ENCODE results near the gene ARRDC2. TPM values are rescaled to one million over a fixed set of nuclear protein-coding genes. Genes with fewer than 3 reads are reported as not detected.

The ARRDC2 gene
- polyA plus RNA-seq (2013): 1.5 TPM in 2 replicates

DNA sequence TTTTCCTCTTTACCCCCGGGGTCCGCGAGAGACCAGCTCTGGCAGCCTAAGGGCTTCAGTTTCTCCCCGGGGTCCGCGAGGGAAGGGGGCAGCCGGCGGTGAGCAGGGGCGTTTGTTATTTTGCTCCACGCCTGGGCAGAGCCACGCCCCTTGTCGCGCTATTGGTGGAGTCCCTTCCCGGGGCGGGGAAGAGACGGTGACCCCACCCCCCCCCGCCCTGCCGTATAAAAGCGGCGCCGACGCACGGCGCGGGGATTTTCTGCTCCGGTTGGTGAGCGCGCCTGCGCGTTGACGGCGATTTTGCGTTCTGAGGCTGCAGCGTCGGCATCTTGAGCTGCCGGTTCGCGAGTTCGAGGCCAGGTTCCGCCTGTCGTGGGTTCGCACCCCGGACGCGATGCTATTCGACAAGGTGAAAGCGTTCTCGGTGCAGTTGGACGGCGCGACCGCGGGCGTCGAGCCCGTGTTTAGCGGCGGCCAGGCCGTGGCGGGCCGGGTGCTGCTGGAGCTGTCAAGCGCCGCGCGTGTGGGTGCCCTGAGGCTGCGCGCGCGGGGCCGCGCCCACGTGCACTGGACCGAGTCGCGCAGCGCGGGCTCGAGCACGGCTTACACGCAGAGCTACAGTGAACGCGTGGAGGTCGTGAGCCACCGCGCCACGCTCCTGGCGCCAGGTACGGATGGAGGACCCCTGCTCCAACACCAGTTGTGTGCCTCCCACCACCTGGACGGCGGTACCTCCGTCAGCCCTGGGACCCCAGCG lies at the start of gene ARRDC2:
ARRDC2 (plus strand) TSS at position 254 of the 757 bp plus-strand sequence; CDS start at position 395, 141 bp downstream.
- Histone ChIP-seq H3K14ac (ENCODE audit: low read length) (peak within 1 kb of the TSS; percentile 16), H3K4me1 (ENCODE audit: control insufficient read depth in 1 of 2, insufficient read depth in 2 of 2, low read length in 2 of 2) (peaks cover 11 to 13% of the 10 kb centered on the region in 2 experiments), H2AFZ (ENCODE audit: insufficient read depth, low read length, poor library complexity) (peak within 1 kb of the TSS; percentile 85), H4K8ac (ENCODE audit: low read depth, low read length) (peak within 1 kb of the TSS; percentile 62), H3K9me3 (ENCODE audit: insufficient read depth, low read depth, low read length) (no peaks in the 10 kb centered on the region), H2BK5ac (ENCODE audit: low read depth, low read length, poor library complexity) (no peak within 1 kb of the TSS), H2BK120ac (ENCODE audit: insufficient read depth, low read length, poor library complexity) (no peak within 1 kb of the TSS), H4K12ac (ENCODE audit: low read depth, low read length) (no peak within 1 kb of the TSS), H3K27me3 (ENCODE audit: insufficient read depth, low read length) (no peaks in the 10 kb centered on the region), H2BK12ac (ENCODE audit: low read length) (no peak within 1 kb of the TSS), H3K4ac (ENCODE audit: low read depth, low read length) (no peak within 1 kb of the TSS), H3K79me1 (ENCODE audit: low read length) (no peaks in the 10 kb centered on the region), H3K4me2 (ENCODE audit: low read length) (peak within 1 kb of the TSS; percentile 89), H3K27ac (ENCODE audit: low read depth, low read length) (no peak within 1 kb of the TSS), H2AK5ac (ENCODE audit: low read length) (no peak within 1 kb of the TSS), H4K91ac (ENCODE audit: low read depth, low read length) (no peak within 1 kb of the TSS), H3K18ac (ENCODE audit: low read length) (no peak within 1 kb of the TSS), H3K79me2 (ENCODE audit: control insufficient read depth, insufficient read depth, low read length, poor library complexity) (no peaks in the 10 kb centered on the region), H3K9ac (ENCODE audit: low read length) (no peak within 1 kb of the TSS), H3K4me3 (ENCODE audit: low read depth, low read length) (peak within 1 kb of the TSS; percentile 56), H3K23ac (ENCODE audit: low read length) (no peak within 1 kb of the TSS), H3K36me3 (ENCODE audit: control insufficient read depth in 1 of 2, insufficient read depth in 2 of 2, low read length in 2 of 2) (peaks cover 0 to 6% of the 10 kb centered on the region in 2 experiments)
- peak; percentile 84 to 93 for DNase-seq
- WGBS (ENCODE audit: extremely low coverage, insufficient coverage, insufficient read length): no CpG with 5 or more reads among the region's 92 CpGs

DNA sequence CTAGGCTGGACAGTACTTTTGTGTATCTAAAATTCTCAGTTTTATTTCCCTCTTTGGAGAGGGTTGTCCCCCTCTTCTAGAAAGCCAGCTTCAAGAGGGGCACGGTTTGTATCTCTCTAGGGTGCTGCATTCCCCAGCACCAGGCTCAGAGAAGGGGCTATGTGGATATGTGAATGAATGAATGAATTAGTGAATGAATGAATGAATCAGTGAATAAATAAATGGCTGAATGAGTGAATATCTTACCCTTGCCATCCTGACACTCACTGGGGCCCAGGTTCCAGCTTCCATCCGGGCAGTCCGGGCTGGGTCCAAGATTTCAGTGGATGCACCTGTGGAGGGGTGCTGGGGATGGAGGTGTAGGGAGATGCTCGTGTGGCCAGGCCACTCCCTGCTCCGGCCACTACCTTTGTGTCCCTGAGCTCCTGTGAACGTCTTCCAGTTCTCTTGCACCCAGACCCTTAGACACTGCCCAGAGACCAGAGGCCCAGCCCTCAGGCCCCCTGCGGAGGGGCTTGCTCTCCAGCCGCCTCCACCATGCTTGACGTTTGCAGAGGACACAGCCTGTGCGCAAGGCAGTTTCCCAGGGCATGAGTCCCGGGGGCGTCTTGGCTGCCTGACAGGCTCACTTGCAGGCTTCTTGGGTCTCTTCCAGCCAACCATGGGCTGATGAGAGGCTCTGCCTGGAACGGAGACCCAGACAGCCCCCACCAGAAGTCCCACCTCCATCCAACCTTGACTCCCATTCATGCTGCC lies 43.9 kb upstream of the ARRDC2 start:
- Histone ChIP-seq H3K18ac (ENCODE audit: low read length) (no peak overlapping the region), H3K9ac (ENCODE audit: low read length) (no peak overlapping the region), H3K4me3 (ENCODE audit: low read depth, low read length) (no peak overlapping the region), H3K4me2 (ENCODE audit: low read length) (no peak overlapping the region), H2BK120ac (ENCODE audit: insufficient read depth, low read length, poor library complexity) (no peak overlapping the region), H3K79me1 (ENCODE audit: low read length) (no peaks in the 10 kb centered on the region), H4K8ac (ENCODE audit: low read depth, low read length) (no peak overlapping the region), H4K91ac (ENCODE audit: low read depth, low read length) (no peak overlapping the region), H4K12ac (ENCODE audit: low read depth, low read length) (no peak overlapping the region), H3K14ac (ENCODE audit: low read length) (no peak overlapping the region), H3K27ac (ENCODE audit: low read depth, low read length) (no peak overlapping the region), H3K27me3 (ENCODE audit: insufficient read depth, low read length) (peaks cover 13% of the 10 kb centered on the region), H2BK12ac (ENCODE audit: low read length) (no peak overlapping the region), H2BK5ac (ENCODE audit: low read depth, low read length, poor library complexity) (no peak overlapping the region), H3K4ac (ENCODE audit: low read depth, low read length) (no peak overlapping the region), H2AK5ac (ENCODE audit: low read length) (no peak overlapping the region), H3K23ac (ENCODE audit: low read length) (no peak overlapping the region), H3K79me2 (ENCODE audit: control insufficient read depth, insufficient read depth, low read length, poor library complexity) (no peaks in the 10 kb centered on the region), H3K4me1 (ENCODE audit: control insufficient read depth in 1 of 2, insufficient read depth in 2 of 2, low read length in 2 of 2) (peaks cover 4% of the 10 kb centered on the region in 2 experiments), H3K9me3 (ENCODE audit: insufficient read depth, low read depth, low read length) (no peaks in the 10 kb centered on the region), H3K36me3 (ENCODE audit: control insufficient read depth in 1 of 2, insufficient read depth in 2 of 2, low read length in 2 of 2) (no peaks in the 10 kb centered on the region), H2AFZ (ENCODE audit: insufficient read depth, low read length, poor library complexity) (no peak overlapping the region)
- WGBS (ENCODE audit: extremely low coverage, insufficient coverage, insufficient read length): no CpG with 5 or more reads among the region's 13 CpGs
- no peak for DNase-seq

DNA sequence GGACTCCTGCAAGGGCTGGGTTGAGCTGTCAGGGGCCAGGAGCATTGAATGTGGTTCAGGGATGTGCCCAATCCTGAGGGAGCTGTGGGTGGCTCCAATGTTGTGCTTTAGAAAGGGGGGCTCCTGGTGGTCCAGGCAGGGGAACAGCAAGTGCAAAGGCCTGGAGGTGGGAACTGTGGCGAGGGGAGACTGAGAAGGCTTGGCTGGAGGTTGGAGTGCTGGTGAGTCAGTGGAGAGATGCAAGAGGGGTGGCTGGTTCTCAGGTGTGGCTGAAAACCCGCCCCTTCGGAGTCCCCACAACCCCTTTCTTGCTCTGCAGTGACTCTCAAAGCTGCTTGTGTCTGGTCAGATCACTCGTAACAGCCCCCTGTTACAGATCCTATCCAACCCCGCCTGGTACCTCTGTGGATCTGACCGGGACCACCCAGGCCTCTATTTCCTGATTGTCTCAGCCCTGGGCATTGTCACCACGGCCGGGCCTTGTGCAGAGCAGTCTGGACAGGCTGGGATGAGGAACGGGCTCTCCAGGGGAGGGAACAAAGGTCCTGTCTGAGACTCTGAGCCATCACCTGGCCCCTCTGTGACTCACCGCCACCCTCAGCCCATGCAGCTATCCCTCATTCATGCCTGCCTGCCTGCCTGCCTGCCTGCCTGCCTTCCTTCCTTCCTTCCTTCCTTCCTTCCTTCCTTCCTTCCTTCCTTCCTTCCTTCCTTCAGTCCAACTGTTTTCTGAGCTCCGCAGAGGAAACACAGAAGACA lies 42.4 kb upstream of the ARRDC2 start:
- no peak overlapping the region for H2AFZ ChIP-seq (ENCODE audit: insufficient read depth, low read length, poor library complexity)
- H3K23ac ChIP-seq (ENCODE audit: low read length): no peak overlapping the region
- no peak overlapping the region for H3K4me3 ChIP-seq (ENCODE audit: low read depth, low read length)
- no peaks in the 10 kb centered on the region for H3K36me3 ChIP-seq (ENCODE audit: control insufficient read depth in 1 of 2, insufficient read depth in 2 of 2, low read length in 2 of 2)
- no peak overlapping the region for H3K14ac ChIP-seq (ENCODE audit: low read length)
- no peak overlapping the region for H4K12ac ChIP-seq (ENCODE audit: low read depth, low read length)
- H3K4ac ChIP-seq (ENCODE audit: low read depth, low read length): no peak overlapping the region
- no peak overlapping the region for H2AK5ac ChIP-seq (ENCODE audit: low read length)
- no peak overlapping the region for H4K8ac ChIP-seq (ENCODE audit: low read depth, low read length)
- peaks cover 13% of the 10 kb centered on the region for H3K27me3 ChIP-seq (ENCODE audit: insufficient read depth, low read length)
- peak; percentile 18 to 29 for DNase-seq
- no peak overlapping the region for H3K18ac ChIP-seq (ENCODE audit: low read length)
- no peak overlapping the region for H3K27ac ChIP-seq (ENCODE audit: low read depth, low read length)
- H2BK120ac ChIP-seq (ENCODE audit: insufficient read depth, low read length, poor library complexity): no peak overlapping the region
- no CpG with 5 or more reads among the region's 11 CpGs for WGBS (ENCODE audit: extremely low coverage, insufficient coverage, insufficient read length)
- H2BK12ac ChIP-seq (ENCODE audit: low read length): no peak overlapping the region
- H2BK5ac ChIP-seq (ENCODE audit: low read depth, low read length, poor library complexity): no peak overlapping the region
- H3K79me2 ChIP-seq (ENCODE audit: control insufficient read depth, insufficient read depth, low read length, poor library complexity): no peaks in the 10 kb centered on the region
- peaks cover 4% of the 10 kb centered on the region in 2 experiments for H3K4me1 ChIP-seq (ENCODE audit: control insufficient read depth in 1 of 2, insufficient read depth in 2 of 2, low read length in 2 of 2)
- no peak overlapping the region for H3K9ac ChIP-seq (ENCODE audit: low read length)
- no peak overlapping the region for H3K4me2 ChIP-seq (ENCODE audit: low read length)
- no peak overlapping the region for H4K91ac ChIP-seq (ENCODE audit: low read depth, low read length)
- H3K9me3 ChIP-seq (ENCODE audit: insufficient read depth, low read depth, low read length): no peaks in the 10 kb centered on the region
- no peaks in the 10 kb centered on the region for H3K79me1 ChIP-seq (ENCODE audit: low read length)

DNA sequence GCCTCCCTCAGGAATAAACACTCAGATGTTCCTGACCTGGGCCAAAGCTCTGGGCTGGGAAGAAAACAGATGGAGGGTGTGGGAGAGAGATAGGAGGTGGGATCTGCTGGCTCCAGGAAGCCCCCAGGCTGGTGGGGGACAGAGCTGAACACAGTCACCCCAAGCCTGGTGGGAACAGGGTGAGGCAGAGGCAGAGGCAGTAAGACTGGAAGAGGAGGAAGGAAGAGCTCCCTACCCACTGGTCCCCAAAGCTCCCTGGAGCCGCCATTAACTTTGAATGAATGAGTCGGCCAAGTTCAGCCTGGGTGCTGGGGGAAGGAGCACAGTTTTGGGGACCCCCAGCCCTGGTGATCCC lies 41.9 kb upstream of the ARRDC2 start:
- no CpG with 5 or more reads among the region's 2 CpGs for WGBS (ENCODE audit: extremely low coverage, insufficient coverage, insufficient read length)
- no peak overlapping the region for H3K4ac ChIP-seq (ENCODE audit: low read depth, low read length)
- H3K9ac ChIP-seq (ENCODE audit: low read length): no peak overlapping the region
- no peak overlapping the region for H2AFZ ChIP-seq (ENCODE audit: insufficient read depth, low read length, poor library complexity)
- no peak overlapping the region for H3K14ac ChIP-seq (ENCODE audit: low read length)
- no peak overlapping the region for H3K4me3 ChIP-seq (ENCODE audit: low read depth, low read length)
- H3K79me2 ChIP-seq (ENCODE audit: control insufficient read depth, insufficient read depth, low read length, poor library complexity): no peaks in the 10 kb centered on the region
- H3K4me1 ChIP-seq (ENCODE audit: control insufficient read depth in 1 of 2, insufficient read depth in 2 of 2, low read length in 2 of 2): peaks cover 4% of the 10 kb centered on the region in 2 experiments
- no peaks in the 10 kb centered on the region for H3K36me3 ChIP-seq (ENCODE audit: control insufficient read depth in 1 of 2, insufficient read depth in 2 of 2, low read length in 2 of 2)
- H2BK120ac ChIP-seq (ENCODE audit: insufficient read depth, low read length, poor library complexity): no peak overlapping the region
- no peak overlapping the region for H3K4me2 ChIP-seq (ENCODE audit: low read length)
- no peak overlapping the region for H4K12ac ChIP-seq (ENCODE audit: low read depth, low read length)
- DNase-seq: no peak
- no peak overlapping the region for H2BK5ac ChIP-seq (ENCODE audit: low read depth, low read length, poor library complexity)
- H3K18ac ChIP-seq (ENCODE audit: low read length): no peak overlapping the region
- H3K9me3 ChIP-seq (ENCODE audit: insufficient read depth, low read depth, low read length): no peaks in the 10 kb centered on the region
- no peak overlapping the region for H3K23ac ChIP-seq (ENCODE audit: low read length)
- no peak overlapping the region for H2BK12ac ChIP-seq (ENCODE audit: low read length)
- peaks cover 13% of the 10 kb centered on the region for H3K27me3 ChIP-seq (ENCODE audit: insufficient read depth, low read length)
- no peak overlapping the region for H3K27ac ChIP-seq (ENCODE audit: low read depth, low read length)
- no peaks in the 10 kb centered on the region for H3K79me1 ChIP-seq (ENCODE audit: low read length)
- no peak overlapping the region for H4K8ac ChIP-seq (ENCODE audit: low read depth, low read length)
- H4K91ac ChIP-seq (ENCODE audit: low read depth, low read length): no peak overlapping the region
- no peak overlapping the region for H2AK5ac ChIP-seq (ENCODE audit: low read length)

Data from trophoblast cell (in vitro differentiated cells and primary cell).